ENCODE data around the gene SLC9A3. TPM values are rescaled to one million over a fixed set of nuclear protein-coding genes. Genes with fewer than 3 reads are reported as not detected.

The SLC9A3 gene
- polyA plus RNA-seq, 1 of the 3 experiments (the other 2 are of a cell fraction), result 1.9 TPM

DNA sequence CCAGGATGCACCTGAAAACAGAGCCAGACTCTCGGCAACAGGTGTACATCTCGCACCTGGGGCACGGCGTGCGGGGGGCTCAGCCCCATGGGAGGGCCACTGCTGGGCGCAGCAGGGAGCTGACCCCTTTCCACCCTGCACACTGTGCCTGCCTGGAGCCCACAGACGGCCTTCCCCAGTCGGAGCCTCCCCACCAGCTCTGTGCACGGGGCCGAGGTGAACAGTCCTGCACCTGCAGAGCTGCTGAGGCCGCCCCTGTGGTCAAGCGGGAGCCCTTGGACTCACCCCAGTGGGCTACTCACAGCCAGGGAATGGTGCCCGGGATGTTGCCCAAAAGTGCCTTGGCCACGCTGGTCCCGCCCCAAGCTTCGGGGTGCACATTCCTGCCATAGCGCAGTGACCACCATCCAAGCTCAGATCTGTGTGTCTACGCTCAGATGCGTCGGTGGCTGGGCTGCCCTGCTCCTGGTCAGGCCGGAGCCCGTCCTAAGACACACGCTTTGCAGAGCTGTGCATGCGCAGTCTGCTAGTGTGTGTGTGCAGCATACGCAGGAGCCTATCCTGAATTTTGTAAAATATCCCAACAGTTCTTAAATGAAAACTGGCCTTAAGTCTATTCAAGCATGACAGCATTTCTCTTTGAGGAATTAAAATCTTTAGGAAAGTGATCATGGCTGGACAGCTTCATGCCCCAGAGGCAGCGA is 89.7 kb downstream of the SLC9A3 start:
- Histone ChIP-seq H4K20me1 (ENCODE audit: insufficient read depth) (no peaks in the 10 kb centered on the region), H3K9ac (no peak overlapping the region), H3K4me2 (no peak overlapping the region), H3K36me3 (replicated peaks in 1 of 2; ENCODE audit: control insufficient read depth in 1 of 2, insufficient read depth in 2 of 2, low read length in 1 of 2) (no peaks in the 10 kb centered on the region), H3K9me3 (no peaks in the 10 kb centered on the region), H2AFZ (ENCODE audit: low read depth) (no peak overlapping the region), H3K4me3 (ENCODE audit: low read depth in 2 of 2, low read length in 1 of 2) (no peak overlapping the region), H3K4me1 (ENCODE audit: control insufficient read depth in 1 of 2, insufficient read depth in 2 of 2, low read depth in 1 of 2, low read length in 1 of 2) (peaks cover 0 to 11% of the 10 kb centered on the region in 2 experiments; a peak in 1 of 4 replicates), H3F3A (replicated peaks; ENCODE audit: insufficient read depth) (no peaks in the 10 kb centered on the region), H3K27ac (ENCODE audit: low read depth in 2 of 2, low read length in 1 of 2) (no peak overlapping the region), H3K9me2 (no peaks in the 10 kb centered on the region), H3K79me2 (ENCODE audit: insufficient read depth) (no peaks in the 10 kb centered on the region), H3K27me3 (ENCODE audit: insufficient read depth) (no peaks in the 10 kb centered on the region)
- no peak for TF ChIP-seq TAF1 (IDR thresholded peaks at IDR 0.05; ENCODE audit: borderline replicate concordance, low read depth, low read length)
- no peak for TF ChIP-seq RCOR1 (IDR thresholded peaks at IDR 0.05; ENCODE audit: low read length)
- TF ChIP-seq MEF2A (IDR thresholded peaks at IDR 0.05; ENCODE audit: borderline replicate concordance, low read depth), result no peak
- no peak for TF ChIP-seq FOXM1 (IDR thresholded peaks at IDR 0.05; ENCODE audit: low read depth)
- no peak for TF ChIP-seq TEAD4 (IDR thresholded peaks at IDR 0.05; ENCODE audit: borderline replicate concordance, insufficient read depth)
- TF ChIP-seq, protein P1, sequence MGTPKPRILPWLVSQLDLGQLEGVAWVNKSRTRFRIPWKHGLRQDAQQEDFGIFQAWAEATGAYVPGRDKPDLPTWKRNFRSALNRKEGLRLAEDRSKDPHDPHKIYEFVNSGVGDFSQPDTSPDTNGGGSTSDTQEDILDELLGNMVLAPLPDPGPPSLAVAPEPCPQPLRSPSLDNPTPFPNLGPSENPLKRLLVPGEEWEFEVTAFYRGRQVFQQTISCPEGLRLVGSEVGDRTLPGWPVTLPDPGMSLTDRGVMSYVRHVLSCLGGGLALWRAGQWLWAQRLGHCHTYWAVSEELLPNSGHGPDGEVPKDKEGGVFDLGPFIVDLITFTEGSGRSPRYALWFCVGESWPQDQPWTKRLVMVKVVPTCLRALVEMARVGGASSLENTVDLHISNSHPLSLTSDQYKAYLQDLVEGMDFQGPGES (IDR thresholded peaks at IDR 0.05; ENCODE audit: low read depth, low read length), result no peak
- no peak for TF ChIP-seq MXI1 (IDR thresholded peaks at IDR 0.05; ENCODE audit: low read depth, low read length)
- no peak for TF ChIP-seq SMC3 (IDR thresholded peaks at IDR 0.05; ENCODE audit: low read depth, low read length)
- ChIA-PET POLR2A (no interaction called here), CTCF (interaction anchor here (1.5 kb wide), 1 partner anchor 246 kb away, joined by 3 read pairs; no protein-coding TSS in a partner anchor)
- 78% methylated on average over 9 of the region's 26 CpGs for WGBS (ENCODE audit: low lambda C conversion rate)
- no peak for DNase-seq

DNA sequence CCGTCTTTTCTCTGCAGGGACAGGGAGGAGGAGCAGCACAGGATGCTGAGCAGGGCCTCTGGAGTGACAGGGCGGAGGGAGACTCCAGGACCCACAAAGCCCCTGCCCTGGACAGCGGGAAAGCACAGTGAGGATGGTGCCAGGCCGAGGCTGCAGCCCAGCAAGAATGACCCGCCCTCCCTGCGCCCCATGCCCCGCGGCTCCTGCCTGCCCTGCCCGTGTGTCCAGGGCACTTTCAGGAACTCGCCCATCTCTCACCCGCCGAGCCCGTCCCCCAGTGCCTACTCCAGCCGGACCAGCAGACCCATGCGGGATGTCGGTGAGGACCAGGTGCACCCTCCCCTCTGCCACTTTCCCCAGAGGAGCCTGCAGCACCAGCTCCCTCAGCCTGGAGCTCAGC is 90.4 kb downstream of the SLC9A3 start:
- Histone ChIP-seq H3K27ac (ENCODE audit: low read depth in 2 of 2, low read length in 1 of 2) (no peak overlapping the region), H3K9me2 (no peaks in the 10 kb centered on the region), H3K79me2 (ENCODE audit: insufficient read depth) (no peaks in the 10 kb centered on the region), H4K20me1 (ENCODE audit: insufficient read depth) (no peaks in the 10 kb centered on the region), H3K9me3 (no peaks in the 10 kb centered on the region), H3K9ac (no peak overlapping the region), H3K36me3 (replicated peaks in 1 of 2; ENCODE audit: control insufficient read depth in 1 of 2, insufficient read depth in 2 of 2, low read length in 1 of 2) (no peaks in the 10 kb centered on the region), H3F3A (replicated peaks; ENCODE audit: insufficient read depth) (no peaks in the 10 kb centered on the region), H3K4me2 (no peak overlapping the region), H3K27me3 (ENCODE audit: insufficient read depth) (no peaks in the 10 kb centered on the region), H3K4me1 (ENCODE audit: control insufficient read depth in 1 of 2, insufficient read depth in 2 of 2, low read depth in 1 of 2, low read length in 1 of 2) (peaks cover 0 to 11% of the 10 kb centered on the region in 2 experiments; a peak in 1 of 4 replicates), H2AFZ (ENCODE audit: low read depth) (no peak overlapping the region), H3K4me3 (ENCODE audit: low read depth in 2 of 2, low read length in 1 of 2) (no peak overlapping the region)
- 79% methylated on average over 11 of the region's 16 CpGs for WGBS (ENCODE audit: low lambda C conversion rate)
- ChIA-PET CTCF (interaction anchor here (1.5 kb wide), 1 partner anchor 245 kb away, joined by 3 read pairs; no protein-coding TSS in a partner anchor), POLR2A (no interaction called here)
- TF ChIP-seq EP300 (IDR thresholded peaks at IDR 0.05; ENCODE audit: borderline replicate concordance in 1 of 2, low read depth in 1 of 2, low read length in 1 of 2) (no peak), RCOR1 (IDR thresholded peaks at IDR 0.05; ENCODE audit: low read length) (no peak), POLR2AphosphoS5 (IDR thresholded peaks at IDR 0.05; ENCODE audit: low read depth, low read length) (no peak), NRF1 (IDR thresholded peaks at IDR 0.05; ENCODE audit: low read depth, low read length) (no peak), GABPA (IDR thresholded peaks at IDR 0.05; ENCODE audit: low read depth) (no peak), MEF2A (IDR thresholded peaks at IDR 0.05; ENCODE audit: borderline replicate concordance, low read depth) (no peak)
- TF ChIP-seq, protein P2, sequence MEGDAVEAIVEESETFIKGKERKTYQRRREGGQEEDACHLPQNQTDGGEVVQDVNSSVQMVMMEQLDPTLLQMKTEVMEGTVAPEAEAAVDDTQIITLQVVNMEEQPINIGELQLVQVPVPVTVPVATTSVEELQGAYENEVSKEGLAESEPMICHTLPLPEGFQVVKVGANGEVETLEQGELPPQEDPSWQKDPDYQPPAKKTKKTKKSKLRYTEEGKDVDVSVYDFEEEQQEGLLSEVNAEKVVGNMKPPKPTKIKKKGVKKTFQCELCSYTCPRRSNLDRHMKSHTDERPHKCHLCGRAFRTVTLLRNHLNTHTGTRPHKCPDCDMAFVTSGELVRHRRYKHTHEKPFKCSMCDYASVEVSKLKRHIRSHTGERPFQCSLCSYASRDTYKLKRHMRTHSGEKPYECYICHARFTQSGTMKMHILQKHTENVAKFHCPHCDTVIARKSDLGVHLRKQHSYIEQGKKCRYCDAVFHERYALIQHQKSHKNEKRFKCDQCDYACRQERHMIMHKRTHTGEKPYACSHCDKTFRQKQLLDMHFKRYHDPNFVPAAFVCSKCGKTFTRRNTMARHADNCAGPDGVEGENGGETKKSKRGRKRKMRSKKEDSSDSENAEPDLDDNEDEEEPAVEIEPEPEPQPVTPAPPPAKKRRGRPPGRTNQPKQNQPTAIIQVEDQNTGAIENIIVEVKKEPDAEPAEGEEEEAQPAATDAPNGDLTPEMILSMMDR (IDR thresholded peaks at IDR 0.05), result no peak
- TF ChIP-seq, protein P3, sequence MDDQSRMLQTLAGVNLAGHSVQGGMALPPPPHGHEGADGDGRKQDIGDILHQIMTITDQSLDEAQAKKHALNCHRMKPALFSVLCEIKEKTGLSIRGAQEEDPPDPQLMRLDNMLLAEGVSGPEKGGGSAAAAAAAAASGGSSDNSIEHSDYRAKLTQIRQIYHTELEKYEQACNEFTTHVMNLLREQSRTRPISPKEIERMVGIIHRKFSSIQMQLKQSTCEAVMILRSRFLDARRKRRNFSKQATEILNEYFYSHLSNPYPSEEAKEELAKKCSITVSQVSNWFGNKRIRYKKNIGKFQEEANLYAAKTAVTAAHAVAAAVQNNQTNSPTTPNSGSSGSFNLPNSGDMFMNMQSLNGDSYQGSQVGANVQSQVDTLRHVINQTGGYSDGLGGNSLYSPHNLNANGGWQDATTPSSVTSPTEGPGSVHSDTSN (IDR thresholded peaks at IDR 0.05), result no peak
- TF ChIP-seq, protein P4, sequence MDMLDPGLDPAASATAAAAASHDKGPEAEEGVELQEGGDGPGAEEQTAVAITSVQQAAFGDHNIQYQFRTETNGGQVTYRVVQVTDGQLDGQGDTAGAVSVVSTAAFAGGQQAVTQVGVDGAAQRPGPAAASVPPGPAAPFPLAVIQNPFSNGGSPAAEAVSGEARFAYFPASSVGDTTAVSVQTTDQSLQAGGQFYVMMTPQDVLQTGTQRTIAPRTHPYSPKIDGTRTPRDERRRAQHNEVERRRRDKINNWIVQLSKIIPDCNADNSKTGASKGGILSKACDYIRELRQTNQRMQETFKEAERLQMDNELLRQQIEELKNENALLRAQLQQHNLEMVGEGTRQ (IDR thresholded peaks at IDR 0.05; ENCODE audit: borderline replicate concordance, low read depth, low read length), result no peak
- TF ChIP-seq, protein P5, sequence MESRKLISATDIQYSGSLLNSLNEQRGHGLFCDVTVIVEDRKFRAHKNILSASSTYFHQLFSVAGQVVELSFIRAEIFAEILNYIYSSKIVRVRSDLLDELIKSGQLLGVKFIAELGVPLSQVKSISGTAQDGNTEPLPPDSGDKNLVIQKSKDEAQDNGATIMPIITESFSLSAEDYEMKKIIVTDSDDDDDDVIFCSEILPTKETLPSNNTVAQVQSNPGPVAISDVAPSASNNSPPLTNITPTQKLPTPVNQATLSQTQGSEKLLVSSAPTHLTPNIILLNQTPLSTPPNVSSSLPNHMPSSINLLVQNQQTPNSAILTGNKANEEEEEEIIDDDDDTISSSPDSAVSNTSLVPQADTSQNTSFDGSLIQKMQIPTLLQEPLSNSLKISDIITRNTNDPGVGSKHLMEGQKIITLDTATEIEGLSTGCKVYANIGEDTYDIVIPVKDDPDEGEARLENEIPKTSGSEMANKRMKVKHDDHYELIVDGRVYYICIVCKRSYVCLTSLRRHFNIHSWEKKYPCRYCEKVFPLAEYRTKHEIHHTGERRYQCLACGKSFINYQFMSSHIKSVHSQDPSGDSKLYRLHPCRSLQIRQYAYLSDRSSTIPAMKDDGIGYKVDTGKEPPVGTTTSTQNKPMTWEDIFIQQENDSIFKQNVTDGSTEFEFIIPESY (IDR thresholded peaks at IDR 0.05; ENCODE audit: borderline replicate concordance, low read depth), result no peak
- no peak for DNase-seq
